GM18868 (cell line): ENCODE measurements around the gene HIVEP2.
A peak's percentile ranks its signal among the peaks of the same experiment; 100 is the strongest.

Source experiments
- ATAC-seq: cut with Tn5 transposase; IDR thresholded peaks from one replicate; pipeline ENCODE4 v1.9.1; 2021; ENCODE audit warnings: mild to moderate bottlenecking, moderate library complexity; ENCODE audit not compliant: unreplicated experiment

Gene HIVEP2

DNA sequence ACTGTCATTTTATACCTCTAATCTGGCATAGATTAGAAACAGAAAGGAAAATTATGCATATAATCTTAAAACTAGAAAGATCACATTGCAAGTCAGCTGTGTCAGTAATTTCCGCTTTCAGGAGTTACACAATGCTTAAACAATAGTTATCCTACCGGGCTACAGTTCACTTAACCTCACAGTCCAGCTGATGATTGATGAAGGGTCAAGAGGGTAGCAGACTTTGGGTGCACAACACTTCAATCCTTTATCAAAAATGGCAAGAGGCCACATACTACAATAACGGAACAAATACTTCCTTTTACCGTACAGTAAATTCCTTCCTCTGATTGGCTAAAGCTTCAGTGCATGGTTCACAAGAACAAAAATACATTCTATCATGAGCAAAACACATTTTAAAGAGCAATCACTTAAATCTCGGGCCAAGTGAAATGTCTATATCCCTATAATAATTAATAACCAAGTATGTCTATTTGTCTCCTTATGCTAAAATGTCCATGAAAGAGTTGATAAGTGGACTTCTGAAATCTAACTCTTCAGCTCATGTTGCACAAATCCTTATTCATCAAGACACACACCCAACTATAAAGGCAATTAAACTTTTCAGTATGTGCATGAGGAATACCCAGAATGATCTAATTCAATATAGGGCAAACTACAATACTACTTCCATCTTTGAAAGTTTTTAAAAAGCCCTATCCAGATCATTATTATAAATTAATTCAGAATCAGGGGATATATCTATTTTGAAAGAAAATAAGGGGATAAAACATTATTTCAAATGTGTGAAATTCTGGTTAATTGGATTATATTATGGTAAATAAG, 76.8 kb downstream of the HIVEP2 start:
- ATAC-seq: peak; percentile 34

DNA sequence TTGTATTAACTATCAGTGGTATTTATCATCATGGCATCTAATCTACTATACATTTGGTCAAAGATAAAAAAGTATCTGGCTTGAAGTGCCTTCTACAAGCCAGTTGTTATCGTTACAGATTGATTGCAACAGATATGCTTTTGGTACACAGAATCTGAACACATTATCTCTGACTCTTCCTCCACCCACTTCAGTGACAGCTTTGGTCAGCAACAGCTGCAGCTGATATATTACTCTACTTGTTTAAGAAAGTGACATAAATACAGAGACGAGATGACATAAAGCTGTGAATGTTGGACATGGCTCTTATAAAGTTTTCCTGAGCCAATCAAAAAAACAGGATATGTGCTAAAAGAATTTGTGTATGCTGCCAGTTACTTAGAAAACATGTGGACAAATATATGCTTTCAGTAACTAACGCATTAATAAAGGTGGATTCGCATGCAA, 77.6 kb downstream of the HIVEP2 start:
- no peak for ATAC-seq

DNA sequence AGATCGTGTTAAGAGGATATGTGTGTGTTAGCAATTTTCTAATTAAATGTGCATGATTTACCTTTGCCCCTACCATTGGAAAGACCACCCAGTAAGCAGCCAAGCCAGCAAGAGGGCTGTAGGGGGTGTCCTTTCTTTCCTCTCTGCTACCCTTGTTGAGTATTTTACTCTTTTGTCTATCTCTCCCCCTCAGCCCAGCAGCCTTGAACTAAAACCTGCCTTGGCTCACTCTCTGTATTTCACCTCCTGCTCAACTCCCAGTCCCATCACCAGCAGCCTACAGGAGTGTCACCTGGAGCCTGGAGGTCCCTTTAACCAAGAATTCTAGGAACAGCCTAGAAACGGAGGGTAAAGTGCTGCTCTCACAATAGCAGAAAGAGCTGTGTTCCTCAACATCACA, 81.0 kb downstream of the HIVEP2 start:
- no peak for ATAC-seq

DNA sequence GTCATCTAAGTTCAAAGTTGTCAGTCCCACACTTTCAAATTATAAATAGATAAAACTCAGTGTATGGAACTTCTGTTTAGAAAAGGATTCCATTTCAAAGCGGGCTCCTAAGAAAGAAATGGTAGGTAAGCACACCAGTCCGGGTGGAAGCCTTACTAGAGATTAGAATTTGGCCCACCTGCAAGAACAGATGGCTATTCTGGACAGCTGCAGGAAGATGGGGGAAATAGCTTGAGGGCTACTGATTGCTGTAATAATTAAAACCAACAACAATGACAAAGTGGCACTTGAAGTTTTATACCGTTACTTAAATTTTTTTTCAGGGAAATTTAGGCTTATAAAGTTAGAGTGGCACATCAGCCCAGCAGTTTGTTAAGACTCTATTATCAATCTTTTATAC, 83.3 kb downstream of the HIVEP2 start:
- ATAC-seq: no peak

DNA sequence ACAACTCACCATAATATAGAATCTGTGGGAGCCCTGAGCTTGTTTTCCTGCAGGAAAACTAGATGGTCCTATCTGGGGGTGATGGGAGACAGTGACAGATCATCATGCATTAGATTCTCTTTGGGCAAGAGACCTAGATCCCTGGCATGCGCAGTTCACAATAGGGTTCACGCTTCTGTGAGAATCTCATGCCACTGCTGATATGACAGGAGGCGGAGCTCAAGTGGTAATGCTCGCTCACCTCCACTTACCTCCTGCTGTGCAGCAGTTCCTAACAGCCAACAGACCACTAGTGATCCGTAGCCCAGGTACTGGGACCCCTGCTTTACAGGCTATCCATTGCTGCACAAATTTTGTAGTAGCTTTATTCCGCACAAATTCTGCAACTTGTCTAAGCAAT, 84.5 kb downstream of the HIVEP2 start:
- no peak for ATAC-seq

DNA sequence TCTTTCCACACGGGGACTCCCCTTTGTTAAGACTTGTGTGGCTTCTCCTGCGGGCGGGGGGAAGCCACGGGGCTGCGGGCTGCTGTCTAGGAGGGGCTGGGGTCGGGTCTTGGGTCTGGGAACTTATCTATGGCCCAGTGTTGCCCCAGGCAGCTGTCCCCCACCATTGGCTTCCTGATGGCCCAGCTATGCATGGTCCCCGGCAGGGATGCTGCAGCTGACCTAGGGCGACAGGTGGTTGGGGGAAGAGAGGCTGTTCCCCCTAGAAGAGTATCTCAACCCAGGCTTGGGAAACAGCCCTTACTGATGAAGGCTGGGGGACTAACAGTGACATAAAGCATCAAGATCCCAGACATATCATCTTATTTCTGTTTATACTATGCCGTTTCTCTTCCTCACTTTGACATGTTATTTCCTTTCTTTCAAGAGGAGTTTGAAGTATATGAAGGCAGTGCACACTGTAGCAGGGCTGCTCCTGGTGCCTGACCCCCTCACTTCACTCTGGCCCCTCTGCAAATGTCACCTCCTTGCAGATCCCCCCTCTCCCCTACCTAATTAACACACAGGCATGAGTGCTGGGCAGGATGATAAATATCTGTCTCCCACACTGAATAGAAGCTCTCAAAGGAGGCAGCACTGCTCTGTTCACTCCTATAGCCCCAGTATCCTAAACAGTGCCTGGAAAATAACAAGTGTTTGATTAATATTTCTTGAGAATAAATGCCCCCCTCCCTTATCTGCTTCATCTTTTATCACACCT, 87.0 kb downstream of the HIVEP2 start:
- ATAC-seq: no peak

DNA sequence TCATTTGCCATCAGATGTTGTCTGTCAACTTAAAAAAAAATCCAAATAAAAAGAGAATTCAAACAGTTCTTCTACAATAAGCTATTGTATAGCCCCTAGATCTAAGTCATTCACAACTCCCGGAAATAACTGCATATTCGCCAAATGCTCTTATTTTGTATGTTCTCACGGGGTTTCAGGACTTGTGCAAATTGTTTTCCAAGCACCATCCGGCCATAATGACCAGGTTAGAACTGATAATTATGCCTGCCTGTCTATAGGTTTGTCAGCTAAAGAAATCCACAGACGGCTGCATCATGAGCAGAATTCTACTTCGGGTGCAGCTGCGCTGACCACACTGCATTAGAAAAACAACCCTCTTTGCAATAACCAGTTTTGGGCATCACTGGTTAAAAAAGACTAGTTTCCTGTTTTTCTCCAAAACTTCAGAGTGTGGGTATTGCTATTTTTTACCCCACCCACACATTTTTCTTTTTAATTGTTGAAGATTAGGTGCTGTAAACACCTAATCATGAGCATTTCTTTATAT, 87.7 kb downstream of the HIVEP2 start:
- ATAC-seq: peak; percentile 22

DNA sequence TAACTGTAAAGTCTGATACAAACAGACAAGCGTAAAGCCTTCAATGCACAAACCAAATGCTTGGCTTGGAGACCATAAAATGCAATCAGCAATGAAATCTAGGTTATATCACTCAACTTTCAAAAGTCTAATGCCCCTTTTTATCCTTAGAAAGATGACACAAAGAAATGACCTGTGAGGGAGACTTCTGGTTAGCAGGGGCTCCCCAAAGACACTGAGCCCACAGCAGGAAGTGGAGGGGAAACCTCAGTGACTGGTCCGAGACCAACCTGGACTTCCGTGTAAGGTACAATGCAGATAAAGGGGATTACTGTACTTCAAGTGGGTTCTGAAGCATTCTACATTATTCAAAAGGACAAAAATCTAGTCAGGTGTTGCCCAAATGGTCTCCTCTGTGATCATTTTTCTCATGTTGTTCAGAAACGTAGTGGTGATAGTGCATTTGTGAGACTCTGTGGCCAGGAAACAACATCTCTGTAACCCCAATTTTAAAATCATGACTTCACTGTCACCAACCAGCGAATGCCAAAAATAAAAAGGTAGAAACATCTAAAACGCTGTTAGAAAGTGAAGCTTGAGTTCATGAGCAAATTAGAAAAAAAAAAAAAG, 88.2 kb downstream of the HIVEP2 start:
- ATAC-seq: peak; percentile 74

DNA sequence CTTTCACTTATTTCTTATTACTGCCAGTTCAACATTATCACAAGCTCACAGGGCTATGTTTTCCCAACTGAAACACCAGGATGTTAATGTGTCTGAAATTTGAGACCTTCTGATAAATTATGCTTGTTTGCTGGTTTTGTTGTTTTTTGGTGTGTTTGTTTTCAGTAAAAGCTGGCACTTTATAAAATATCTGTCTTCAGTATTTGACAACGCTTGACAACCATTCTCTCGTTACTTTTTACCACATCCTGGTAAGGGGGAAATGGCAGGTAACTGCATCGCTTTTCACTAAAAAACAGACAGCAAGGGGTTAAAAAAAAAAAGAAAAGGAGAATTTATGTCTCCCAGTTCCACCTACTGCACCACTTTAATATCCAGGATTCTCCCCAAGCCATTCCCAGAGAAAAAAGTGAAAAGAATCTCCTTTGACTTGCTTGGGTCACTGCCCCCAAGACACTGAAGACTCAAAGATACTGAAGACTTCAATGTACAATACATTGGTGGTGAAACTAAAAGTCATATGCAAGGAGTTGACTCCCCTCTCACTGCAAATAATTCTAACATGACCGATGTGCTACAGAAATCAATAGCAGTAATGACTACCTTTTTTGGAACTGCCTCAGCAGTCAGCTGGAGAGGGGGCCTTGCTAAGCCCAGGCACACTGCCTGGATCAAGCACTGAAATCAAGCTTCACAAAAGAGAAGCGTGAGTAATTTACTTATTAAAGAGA, 88.9 kb downstream of the HIVEP2 start:
- ATAC-seq: peak; percentile 35

DNA sequence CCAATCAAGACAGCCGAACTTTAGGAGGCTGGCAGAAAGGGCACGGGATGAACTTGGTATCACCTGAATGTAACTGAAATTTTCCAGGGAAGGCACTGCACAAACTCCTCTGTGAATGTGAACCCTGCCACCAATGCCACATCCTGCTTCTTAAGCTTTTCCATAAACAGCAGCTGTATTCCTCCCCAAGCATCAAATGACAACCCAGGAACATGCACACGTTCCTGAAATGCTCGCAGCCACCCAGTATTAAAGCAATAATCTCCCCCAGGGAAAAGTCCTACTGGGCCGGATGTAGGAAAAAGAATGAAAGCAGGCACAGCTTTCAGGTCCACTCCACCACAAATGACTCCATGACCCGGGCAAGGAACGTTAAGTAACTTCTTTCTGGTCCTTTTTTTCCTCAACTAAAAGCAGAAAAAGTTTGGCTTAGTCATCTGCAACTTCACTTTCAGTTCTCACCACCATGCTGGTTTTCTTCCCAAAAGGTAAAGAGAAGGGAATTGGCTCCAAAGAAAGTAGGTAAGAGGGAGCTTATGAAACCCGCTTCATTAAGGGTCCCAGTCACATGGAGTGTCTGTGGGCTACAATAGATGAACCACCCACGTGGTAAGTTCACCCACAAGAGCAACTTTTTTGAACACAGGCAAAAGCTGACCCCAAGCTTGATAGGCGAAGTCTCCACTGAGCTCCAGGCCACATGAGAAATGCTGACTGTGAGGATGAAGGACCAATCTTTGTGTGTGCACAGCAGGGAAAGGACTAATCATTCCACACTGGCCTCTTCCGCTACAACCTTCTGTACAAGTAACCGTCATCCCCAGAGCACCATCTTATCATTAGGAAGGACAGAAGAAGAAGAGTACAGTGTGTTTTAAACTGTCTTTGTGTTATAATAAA, 90.1 kb downstream of the HIVEP2 start:
- ATAC-seq: no peak

DNA sequence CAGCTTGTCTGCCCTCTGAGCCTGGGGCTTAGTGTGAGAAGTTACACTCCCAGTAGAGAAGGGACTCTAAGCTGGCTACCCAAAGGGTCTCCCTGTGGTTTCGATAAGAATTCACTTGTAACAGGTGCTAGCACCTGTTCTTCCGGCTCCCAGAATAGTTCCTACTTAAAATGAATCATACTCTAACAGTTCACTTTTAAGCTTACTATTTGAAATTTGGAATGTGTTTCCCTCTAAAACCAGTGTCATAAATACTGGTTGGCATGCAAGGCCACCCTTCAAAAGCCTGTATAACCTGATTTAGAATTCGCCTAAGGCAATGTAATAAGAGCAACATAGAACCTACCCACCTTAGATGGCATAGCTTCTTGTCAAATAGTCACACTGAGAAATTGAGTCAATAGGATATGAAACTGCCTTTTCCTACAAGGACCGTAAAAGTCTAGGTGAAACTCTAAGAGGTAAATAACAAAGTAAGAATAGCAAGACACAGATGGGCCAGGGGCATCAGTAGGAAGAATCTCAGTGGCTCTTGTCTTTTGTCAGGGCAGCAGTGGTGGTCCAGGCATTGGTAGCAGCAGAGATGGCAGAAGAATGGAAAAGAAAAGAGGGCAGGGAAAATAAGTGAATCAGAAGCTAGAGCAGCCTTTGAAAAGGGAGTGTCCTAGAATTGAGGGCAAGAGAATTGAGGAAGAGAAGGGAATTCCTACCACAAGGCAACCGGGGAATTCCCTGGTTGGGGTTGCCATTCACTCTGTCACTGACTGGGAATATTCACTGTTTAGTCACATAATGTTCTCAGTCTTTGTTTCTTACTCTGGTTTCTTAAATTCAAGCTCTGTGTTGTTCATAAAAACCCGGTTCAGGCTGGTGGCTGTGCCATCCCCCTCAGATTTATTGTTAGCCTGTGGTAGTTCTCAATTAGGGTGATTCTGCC, 91.5 kb downstream of the HIVEP2 start:
- no peak for ATAC-seq

DNA sequence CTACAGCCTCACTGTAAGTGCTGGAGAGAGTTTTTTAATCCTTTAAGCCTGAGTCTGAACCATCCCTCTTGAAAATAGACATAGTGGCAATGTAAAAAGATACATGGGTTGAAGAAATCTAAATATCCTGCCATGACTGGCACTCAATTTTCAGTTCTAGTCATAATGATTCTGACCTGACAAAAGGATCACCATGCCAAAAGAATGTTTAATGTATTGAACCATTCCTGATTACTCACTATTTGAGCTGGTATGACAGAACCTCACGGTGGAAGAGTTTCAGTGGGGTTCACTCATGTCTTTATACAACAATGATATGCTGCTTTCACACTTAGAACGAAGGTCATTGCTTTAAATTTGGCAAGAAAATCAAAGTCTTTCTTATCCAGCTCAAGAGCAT, 93.4 kb downstream of the HIVEP2 start:
- peak; percentile 26 for ATAC-seq

DNA sequence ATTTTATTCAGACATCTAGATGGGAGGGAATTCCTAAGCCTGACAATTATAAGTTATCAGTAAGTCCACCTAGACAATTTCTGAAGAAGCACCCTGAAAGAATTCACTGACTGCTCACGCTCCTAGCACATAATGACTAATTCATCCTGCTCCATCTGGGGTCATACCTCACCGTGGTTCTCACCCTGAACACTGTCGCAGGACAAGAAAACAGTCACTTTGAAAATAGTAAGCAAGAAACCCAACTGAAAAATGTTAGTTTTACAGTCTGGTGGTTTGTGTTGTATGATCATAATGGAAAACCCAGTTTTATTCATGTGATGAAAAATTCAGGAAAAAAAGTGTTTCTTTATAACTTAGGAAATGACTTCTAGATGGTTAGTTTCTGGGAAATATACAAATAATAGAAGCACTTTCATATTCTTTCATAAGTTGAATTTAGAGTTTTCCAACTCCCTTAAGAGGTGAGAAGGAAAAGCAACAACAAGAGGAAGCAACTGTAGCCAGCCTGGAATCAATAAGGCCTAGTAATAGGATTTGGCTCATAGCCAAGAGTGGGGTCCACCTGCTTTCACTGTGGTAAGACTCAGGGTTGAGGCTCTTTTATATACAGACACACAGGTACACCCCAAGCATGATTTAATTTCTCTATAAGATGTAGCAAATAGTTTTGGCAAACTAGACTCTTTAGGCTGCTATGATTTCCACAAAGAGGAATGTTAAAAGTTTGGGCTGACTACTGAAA, 94.1 kb downstream of the HIVEP2 start:
- peak; percentile 59 for ATAC-seq

DNA sequence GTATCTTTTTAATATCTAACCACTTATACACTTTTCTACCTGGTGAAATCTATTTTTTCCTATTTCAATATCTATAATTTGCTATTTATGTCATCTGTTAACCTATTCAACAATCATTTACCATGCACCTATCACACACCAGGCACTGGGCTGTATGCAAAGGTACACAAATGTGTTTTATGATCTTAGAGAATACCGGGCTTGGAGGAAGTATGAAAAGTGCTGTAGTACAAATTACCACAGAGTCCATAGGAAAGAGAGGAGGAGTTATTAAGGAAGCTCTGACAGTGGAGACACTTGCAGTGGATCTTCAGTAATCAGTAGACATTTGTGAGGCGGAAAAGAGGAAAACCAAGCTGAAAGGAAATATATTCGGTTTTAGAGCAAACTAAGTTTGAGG, 96.0 kb downstream of the HIVEP2 start:
- ATAC-seq: no peak

DNA sequence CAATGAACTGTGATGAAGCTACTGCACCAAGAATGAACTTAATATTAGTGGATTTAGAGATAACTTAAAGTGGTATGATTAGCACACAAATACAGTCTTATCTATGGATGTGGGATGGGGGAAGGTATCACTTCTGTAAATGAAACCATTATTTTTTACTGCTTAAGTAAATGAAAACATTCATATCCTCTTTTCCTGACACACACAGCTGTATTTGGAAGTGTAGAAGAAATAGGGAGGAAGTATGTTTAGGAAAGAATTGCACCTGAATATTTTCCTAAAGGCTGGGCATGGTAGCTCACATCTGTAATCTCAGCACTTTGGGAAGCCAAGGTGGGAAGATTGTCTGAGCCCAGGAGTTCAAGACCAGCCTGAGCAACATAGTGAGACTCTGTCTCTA, 96.8 kb downstream of the HIVEP2 start:
- no peak for ATAC-seq

DNA sequence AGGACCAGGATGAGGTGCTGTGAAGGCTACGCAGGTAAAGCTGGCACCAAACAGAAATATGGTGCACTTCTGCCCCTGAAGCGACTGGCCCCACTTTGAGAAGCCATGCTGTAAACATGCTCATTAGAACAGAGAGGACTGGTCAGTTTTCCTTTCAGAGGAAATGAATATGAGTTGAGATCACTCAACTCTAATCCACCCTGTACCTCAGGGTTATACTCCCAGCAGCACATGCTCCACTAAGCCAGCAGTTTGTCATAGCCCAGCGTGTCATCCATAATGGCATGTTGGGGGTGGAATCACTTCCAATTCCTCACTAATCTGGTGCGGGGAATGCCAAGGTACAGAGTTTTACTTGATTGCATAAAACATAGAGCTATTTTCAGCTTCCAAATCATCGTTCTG, 98.1 kb downstream of the HIVEP2 start:
- ATAC-seq: no peak

DNA sequence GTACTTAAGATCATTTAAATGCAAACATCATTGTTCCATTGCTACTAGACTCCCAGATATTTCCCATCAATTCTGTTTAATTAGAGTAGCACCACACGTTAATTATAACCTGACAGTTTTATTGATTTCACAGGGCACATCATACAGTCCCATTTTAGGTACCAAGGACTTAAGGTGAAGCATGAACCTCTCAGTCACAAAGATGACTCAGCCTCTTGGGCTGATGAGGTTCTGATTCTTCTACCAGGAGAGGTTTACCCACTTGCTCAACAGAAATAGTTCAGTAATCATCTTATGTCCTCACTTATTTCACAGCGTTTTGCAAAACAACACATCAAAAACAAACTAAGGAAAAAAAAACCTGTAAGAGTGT, 98.5 kb downstream of the HIVEP2 start:
- ATAC-seq: no peak
